HG02840 (cell line): ENCODE data around the gene KCNQ1.

Experiments
- ATAC-seq: cut with Tn5 transposase; IDR thresholded peaks from one replicate; pipeline ENCODE4 v1.9.1; 2021; ENCODE audit warnings: mild to moderate bottlenecking, moderate library complexity, moderate number of reproducible peaks; ENCODE audit not compliant: unreplicated experiment, low FRiP score

KCNQ1 gene

DNA sequence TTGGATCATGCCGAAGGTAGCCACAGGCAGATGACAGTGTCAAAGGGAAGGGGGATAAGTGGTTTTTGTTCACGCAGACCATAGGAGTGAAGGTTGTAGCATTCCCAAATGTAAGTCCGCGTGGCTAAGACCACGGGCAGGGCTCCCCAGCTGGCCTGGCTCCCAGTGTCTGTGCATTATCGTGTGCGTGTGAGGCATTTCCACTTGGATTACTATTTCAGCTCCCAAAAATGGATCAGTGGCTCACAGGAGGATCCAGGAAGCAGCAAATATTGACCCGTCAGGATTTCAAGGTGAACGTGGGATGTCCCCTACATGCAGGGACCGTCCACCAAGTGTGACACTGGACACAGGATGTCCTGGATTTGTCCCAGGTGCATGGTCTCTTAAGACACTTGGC, 430.2 kb downstream of the KCNQ1 start:
- ATAC-seq: no peak

DNA sequence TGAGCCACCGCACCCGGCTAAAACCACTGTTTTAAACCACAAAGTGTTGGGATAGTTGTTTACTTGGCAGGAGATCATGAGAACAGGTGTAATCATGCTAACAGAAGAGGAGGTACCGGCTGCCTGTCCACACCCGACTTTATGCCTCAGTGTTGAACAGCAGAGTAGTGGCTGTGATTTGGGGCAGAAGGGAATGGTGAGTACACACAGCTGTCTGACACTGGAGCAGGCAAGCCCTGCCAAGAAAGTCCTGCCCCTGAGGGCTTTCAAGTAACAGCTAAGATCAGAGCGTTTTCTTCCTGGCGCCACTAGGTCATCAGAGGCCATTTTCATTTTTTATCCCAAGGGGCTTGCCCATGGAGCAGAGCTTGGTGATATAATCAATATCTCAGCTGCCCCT, 432.7 kb downstream of the KCNQ1 start:
- ATAC-seq: no peak

DNA sequence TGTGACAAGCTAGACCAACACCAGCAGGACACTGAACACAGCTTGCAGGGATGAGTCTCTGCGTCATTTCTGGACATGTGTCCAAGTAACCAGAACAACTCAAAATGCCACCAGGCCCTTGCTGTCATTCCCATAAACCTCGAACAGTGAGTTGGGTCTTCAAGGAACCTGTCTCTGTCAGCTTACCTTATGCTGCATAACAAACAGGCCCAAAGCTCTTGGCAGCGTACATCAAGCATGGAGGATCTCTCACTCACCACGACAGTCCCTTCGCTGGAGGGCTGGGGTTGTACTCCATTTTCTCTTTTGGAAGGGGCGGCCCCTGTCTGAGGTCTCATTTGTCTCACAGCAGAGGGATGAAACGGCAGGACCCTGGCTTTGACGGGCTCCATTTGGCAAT, 434.0 kb downstream of the KCNQ1 start:
- no peak for ATAC-seq

DNA sequence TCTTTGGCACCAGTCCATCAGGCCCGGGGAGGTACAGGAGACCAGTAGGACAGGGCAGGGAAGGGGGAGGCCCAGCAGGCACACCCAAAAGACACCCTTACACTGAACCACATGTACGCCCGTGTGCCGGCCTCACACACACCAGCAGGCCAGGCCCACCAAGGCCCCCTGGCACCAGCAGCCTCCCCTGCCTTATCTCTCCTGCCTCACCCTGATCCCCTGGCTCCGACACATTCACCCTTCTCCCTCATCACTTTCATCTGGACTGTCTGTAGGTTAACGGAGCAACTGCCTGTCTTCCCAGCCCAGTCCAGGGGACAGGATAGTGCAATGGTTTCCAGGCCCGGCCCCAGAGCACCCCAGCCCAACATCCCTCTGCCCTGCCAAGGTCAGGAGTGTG, 435.8 kb downstream of the KCNQ1 start:
- ATAC-seq: no peak

DNA sequence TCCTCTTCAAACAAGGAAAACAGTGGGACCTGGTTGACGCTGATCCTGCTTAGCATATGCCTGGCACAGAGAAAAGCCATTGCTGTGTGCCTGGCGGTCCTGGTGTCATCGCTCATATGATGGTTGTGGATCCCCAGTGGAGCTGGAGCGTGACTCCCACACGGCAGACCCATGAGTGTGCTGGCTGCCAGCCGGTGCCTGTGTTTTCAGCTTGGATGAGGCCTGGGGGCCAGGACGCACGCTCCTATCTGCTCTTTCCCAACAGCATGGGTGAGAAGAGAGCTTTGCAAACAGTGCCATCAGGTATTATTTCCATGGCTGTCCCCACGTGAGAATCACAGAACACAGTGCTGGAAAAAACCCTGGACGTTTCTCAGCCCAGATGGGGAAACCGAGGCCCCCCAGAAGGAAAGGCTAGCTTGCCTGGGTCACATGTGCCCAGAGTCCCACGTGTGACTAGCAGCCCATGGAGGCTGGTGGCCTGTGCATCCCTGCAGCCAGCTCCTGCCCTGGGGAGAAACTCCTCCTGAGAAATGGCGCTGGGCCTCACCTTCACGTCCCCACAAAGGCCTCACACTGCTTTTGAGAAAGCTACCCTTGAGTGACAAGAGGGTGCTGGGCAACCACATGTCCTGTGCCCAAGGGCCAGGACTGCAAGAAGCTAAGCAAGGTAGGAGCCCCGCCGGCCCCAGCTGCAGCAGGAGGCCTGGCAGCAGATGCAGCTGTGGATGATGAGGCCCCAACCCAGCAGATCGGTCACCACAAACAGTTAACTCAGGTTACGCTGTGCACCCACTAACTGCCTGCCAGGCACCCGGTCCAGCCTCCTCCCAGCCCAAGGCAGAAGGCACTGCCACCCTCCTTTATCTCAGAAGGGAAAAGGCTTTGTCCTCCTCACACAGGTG, 436.5 kb downstream of the KCNQ1 start:
- ATAC-seq: no peak

DNA sequence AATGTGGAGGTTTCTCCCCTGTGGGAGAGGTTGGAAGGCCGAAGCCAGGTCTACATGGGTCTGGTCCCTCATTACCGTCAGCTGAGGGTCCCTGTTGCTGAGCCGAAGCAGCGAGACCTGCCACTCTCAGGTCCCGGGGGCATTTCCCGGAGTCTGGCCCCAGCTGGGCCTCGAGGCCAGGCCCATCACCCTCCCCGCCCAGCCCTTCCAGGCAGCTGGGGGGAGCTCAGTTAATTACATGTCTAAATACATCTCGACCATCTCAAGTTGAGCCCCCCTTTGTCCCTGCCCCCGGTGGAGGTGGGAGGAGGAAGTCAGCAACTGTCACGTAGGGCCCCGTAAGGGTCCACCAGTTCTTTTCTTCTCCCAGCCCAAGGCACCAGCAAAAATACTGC, 437.2 kb downstream of the KCNQ1 start:
- ATAC-seq: no peak

DNA sequence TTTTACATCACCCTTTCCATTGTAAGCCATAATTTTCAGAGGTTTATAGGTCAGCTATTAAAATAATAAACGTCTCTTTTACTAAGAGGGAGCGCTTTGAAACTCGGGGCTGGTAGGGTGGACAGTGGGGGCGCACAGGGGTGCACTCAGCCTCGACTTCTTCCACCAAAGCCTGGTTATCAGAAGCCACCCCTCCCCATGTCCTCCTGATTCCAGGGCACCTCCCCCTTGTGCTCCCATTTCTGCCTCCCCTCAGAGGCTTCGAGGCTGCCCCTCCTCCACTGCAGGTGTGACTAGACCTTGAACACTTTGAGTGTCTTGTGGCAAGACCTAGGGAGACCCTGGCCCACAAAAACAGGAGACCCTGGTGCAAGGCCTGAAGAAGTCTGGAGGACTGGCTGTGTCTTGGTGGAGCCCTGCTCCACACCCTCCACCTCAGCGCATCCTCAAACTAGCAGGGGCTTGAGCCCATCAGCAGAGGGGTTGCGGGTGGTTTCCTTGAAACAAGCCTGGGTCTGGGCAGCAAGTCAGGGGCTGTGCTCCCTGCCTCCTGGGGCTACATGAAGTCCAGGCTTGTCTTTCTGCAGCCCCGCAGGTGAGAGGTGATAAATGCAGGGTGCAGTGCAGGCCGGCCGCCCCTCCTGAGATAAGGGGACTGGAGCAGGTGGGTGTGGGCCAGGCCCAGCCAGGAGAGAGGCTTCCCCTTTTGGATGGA, 437.7 kb downstream of the KCNQ1 start:
- ATAC-seq: no peak

DNA sequence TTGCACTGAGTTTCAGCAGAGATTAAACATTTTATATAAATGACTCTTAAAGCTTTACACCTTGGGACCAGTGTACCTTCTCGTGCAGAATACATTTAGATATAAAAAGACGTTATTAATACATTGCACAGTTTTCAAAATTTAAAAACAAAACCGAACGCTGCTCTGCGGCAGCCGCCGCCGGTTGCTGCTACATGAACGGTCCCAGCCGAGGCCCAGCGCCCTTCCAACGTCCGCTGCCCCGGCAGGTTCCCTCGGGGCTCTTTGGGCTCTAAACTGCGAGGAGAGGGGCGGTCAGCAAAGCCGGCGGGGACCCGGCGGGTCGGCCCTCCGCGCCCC, 438.8 kb downstream of the KCNQ1 start:
- ATAC-seq: no peak

DNA sequence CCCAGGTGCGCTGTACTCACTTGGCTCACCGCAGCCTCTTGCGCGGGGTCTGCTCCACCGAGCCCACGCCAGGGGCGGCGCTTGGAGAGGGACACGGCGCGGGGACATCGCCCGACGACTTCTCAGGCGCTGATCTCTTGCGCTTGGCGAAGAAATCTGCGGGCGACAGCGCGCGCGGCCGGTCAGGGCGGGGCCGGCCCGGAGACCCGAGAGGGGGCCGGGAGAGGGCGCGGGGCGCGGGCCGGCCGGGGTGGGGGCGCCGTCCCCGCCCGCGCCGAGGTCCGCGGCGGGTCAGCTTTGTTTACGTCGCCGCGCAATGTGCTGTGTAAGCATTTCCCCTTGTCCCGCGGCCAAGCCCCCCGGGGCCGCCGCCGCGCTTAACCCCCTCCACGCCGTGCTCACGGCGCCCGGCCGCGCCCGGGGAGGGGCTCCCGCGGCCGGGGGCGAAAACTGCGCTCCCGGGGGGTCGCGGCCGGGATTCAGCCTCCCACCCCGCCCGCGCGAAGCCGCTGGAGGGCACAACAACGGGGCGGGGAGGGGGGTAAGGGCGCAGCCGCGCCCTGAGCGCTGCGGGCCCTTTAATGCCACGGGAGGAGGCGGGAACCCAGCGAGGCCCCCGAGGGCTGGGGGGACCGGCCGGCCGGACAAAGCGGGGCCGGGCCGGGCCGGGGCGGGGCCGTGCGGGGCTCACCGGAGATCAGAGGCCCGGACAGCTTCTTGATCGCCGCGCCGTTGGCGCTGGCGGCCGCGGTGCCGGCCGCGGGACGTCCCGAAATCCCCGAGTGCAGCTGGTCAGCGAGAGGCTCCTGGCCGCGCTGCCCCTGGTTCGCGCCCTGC, 439.4 kb downstream of the KCNQ1 start:
- no peak for ATAC-seq

DNA sequence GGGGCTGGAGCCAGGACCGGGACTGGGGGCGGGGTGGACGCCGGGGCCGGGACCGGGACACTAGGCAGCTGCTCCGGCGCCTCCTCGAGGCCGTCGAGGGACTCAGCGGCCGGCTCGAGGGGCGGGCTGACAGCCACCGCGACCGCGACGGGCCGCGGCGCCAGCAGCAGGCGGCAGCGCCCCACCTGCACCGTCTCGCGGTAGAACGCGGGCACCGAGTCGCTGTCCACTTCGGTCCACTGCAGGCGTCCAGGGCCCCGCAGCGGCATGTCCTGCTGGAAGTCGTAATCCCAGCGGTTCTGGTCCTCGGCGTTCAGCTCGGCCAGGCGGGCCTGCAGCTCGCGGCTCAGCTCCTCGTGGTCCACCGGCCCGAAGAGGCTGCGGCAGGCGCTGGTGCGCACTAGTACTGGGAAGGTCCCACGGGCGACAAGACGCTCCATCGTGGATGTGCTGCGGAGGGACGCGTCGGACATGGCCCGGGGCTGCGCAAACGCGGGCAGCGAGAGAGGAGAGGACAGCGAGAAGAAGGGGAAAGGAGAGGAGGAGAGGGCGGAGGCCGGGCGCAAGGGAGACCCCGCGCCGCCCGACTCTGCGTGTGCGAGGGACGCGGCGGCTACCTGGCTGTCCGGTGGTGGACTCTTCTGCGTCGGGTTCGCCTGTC, 440.3 kb downstream of the KCNQ1 start:
- no peak for ATAC-seq

DNA sequence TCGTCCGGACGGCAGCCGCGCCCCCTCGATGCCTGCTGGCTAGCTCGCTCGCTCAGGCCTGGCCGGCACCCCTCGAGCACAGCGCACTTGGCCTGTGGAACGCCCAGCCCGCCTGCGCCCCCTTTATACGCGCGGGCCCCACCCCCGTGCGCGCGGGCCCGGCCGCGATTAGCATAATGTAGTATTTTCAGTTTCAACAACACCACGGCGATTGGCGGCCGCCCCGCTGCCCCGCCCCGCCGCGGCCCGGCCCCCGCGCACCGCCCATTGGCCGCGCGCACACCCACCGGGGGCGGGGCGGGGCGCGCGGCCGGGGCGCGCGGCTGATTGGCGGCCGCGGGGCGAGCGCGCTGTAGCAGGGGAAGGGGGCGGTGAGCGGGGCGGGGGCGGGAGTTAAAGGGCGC, 440.9 kb downstream of the KCNQ1 start, which contains the start of gene CDKN1C:
TSS of gene CDKN1C (minus strand) at position 98 of the 404 bp plus-strand sequence. CDS start 319 bp downstream, outside the sequence.
- ATAC-seq: peak; percentile 76

DNA sequence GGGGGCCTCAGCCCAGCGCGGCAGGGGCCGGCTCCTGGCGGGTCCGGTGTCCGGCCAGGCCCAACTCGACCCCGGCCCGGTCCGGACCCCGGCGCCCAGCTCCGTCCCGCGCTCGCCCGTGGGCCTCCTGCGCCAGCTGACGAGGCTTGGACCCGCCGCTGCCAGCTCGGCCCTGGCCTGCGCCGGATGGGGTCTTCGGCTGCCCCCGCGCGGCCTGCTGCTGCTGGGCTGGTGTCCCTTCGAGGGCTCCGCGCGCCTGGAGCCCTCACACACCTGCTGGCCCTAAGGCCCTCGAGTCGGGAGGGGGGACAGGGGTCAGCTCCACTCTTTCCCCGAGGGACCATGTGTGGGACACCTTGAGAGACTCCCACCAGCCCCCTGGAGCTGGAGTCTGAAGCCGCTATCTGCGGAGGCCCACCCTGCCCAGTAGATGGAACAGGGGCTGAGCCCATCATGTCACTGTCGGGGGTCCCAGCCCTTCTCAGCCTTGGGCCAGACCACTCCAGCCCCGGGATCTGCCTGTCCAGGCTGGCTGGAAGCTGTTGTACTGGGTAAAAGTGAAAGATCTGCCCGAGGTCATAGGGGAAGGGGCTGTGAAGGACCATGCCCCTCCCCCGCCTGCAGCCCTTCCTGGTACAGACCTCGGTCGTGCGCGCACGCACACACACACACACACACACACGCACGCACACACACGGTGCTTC, 441.5 kb downstream of the KCNQ1 start:
- no peak for ATAC-seq

DNA sequence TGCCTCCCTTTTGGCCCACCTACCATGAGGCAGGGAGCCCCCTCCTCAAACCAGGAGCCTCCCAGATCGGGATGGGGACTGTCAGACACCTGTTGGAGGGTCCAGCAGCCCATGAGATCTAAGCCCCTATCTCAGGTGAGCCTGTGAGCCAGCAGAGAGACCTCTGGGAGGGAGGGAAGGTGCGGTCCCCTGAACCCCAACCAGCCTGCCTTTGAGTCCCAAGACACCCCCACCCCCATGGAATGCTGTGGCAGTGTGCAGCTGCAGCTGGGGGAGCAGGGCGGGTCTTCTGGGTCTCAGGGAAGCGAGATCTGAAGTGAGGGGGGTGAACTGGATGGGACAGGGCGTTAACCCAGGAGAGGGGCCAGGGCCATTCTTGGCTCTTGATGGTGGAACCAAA, 442.1 kb downstream of the KCNQ1 start:
- ATAC-seq: no peak

DNA sequence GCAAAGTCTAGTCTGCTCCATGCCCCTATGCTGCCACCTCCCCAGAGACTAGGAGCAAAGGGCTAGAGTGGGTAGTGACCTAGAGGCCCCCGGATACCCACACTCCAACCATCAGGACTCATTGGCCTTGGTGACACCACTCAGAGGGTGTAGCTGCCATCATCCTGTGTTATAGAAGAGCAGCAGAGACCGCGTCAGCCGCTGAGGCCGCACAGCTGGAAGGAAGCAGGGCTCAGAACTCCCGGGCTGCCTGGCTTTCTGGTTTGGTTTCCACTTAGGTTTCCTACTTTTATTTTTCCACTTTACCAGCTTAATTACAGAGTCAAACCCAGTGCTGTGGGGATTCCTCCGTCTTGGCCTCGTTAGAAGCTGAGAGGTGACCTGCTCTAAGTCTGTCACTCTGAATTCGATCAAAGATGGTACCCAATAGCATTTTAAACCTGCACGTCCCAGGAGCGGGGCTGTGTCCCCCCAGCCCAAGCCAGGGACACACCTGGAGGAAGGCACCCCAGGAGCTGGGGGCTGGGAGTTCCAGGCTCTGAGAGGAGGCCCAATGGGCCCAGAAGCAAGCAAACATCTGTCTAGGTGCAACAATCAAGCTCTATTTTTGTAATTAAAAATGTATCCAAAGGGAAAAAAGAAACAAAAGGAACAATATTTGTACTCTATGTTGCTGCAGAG, 442.8 kb downstream of the KCNQ1 start:
- no peak for ATAC-seq

DNA sequence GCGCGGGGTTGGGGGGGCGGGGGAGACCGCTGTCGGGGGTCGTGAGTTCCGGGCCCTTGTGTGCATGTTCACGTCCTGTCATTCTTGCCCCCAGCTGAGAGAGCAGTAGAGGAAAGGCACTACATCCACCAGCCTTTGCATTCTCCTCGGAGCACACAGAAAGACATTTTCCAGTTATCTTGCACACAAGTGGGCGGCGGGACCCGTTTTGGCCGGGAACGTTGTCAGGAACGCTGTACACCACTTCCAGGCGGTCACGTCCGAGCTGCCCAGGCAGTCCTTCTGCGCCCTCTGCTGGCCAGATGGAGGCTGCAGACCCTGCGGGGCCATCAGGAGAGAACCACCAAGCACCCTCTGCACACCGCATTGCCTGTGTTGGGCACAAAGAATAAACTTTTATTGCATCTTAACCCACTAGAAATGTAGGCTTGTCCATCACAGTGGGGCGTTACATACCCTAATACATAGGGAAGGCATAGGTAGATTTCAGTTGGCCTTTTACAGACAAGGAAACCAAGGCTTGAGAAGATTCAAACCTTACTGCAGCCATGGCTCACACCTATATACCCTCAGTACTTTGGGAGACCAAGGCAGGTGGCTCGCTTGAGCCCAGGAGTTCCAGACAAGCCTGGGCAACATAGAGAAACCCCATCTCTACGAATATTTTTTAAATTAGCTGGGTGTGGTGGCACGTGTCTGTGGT, 443.6 kb downstream of the KCNQ1 start:
- no peak for ATAC-seq

DNA sequence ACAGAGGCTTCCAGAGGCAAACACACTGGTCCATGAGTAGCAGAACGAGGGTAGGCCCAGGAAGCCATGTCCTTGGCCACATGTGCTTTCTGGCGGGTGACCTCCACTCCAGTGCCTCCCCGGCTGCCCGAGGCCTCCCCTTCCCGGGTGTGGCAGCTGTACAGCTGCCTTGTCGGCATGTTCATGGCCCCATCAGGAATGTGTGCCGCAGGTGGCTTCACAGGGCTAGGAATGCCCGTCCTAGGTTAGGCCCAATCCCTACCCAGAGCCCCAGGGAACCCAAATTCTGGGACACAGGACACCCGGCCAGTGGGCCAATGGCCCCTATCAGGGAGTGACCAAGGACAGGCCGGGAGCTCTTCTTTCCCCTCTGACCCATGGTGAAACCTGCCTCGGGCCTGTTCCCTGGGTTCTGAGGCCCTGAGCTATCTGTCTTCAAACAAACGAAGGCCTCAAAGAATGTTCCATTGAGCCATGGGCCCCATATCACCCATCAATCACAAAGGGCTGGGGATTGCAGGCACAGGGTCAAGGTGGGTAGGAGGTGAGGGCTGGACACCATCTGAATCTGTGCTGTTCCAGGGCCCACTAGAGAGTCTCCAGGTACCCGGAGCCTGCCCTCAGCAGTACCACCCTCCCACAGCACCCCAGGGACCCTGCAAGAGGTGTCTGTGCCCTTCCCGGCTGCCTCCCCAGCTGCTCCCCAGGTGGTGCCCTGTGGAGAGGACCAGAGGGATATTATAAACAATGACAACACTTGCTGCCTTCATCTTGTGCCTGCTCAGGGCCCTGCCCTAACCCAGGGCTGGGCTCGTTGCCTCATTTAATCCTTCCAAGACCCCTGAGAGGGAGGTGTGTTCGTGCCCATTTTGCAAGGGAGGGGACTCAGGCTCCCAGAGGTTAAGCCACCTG, 444.8 kb downstream of the KCNQ1 start:
- ATAC-seq: no peak

DNA sequence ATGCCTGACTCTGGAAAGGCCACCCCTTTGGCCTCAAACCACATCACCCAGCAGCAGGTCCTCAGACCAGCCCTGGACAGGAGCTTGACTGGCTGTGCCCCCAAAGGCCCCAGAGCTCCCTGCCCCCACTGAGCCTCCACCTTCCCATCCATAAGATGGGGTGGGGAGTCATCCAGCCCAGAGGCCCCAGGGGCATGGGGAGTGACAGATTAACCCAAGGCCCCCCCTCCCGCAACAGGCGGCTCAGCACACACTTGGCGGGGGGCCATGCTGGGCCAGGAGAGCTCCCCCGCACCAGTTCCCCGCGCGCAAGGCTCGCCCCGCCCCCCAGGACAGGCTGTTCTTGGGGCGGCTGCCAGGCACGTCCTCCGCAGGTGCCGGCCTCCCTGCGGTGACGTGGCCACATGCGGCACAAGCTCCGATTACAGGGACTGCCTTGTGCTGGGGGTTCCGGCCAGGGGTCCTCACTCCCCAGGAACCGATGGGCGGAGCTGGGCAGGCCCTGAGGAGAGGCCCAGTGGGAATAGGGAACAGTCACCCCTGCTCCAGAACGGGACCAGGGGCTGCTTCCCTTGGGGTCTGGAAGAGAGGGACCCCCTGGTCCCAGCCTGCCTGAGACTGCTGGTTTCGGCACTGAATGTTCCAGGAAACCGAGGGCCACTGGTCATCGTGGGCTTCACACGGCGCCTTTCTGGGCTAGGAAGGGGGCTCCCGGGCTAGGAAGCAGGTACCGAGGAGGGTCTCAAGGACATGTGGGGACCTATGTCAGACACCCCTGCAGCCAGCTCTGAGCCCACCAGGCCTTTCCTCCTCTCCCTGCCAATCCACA, 445.9 kb downstream of the KCNQ1 start:
- ATAC-seq: no peak
